ENCODE data around the gene NECTIN2. TPM values are rescaled to one million over a fixed set of nuclear protein-coding genes. Genes with fewer than 3 reads are reported as not detected.
A peak's percentile ranks its signal among the peaks of the same experiment; 100 is the strongest.

Gene NECTIN2
- total and polyA plus RNA-seq, 2 experiments from 2014 or later = 193 to 307 TPM

DNA sequence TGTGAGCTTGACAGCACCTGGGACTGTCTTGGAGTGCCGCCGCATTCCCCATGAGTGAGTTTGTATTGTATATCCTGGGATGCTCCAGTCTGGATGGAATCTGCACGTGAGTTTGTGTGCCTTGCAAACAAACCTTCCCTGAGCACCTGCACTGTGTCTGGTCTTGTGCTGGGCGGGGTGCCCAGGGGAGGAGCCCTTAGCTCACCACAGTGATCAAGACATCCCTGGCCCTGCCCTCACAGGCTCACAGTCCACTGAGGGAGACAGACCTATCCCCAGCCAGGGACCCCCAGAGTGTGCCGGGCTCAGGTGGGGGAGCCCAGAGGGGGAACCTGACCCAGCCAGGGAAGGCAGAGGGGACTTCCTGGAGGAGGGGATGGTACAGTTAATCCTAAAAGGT is 38.9 kb upstream of the NECTIN2 start:
- Histone ChIP-seq H3K27ac (peak overlapping the region; percentile 85), H3K4me1 (ENCODE audit: insufficient read depth) (peaks cover 32% of the 10 kb centered on the region), H3K4me2 (no peak overlapping the region), H3K4me3 (no peak overlapping the region), H2AFZ (no peak overlapping the region), H3K9me2 (replicated peaks; ENCODE audit: insufficient read depth) (no peaks in the 10 kb centered on the region), H3K36me3 (replicated peaks; ENCODE audit: insufficient read depth, low read depth) (no peaks in the 10 kb centered on the region), H4K20me1 (ENCODE audit: insufficient read depth, poor library complexity, severe bottlenecking) (no peaks in the 10 kb centered on the region), H3K79me2 (peaks cover 4% of the 10 kb centered on the region), H3K9me3 (ENCODE audit: low read depth) (no peaks in the 10 kb centered on the region), H3K27me3 (no peaks in the 10 kb centered on the region)
- WGBS (ENCODE audit: low lambda C conversion rate, missing lambda C conversion rate) = 47% methylated on average over 5 of the region's 5 CpGs
- DNase-seq (ENCODE audit: low spot score) = peak; percentile 82
- TF ChIP-seq EZH2phosphoT487 (IDR thresholded peaks at IDR 0.05; ENCODE audit: low read depth, severe bottlenecking, unreplicated experiment) (no peak), EZH2 (IDR thresholded peaks at IDR 0.05; ENCODE audit: borderline replicate concordance) (no peak)
- TF ChIP-seq, protein P1, sequence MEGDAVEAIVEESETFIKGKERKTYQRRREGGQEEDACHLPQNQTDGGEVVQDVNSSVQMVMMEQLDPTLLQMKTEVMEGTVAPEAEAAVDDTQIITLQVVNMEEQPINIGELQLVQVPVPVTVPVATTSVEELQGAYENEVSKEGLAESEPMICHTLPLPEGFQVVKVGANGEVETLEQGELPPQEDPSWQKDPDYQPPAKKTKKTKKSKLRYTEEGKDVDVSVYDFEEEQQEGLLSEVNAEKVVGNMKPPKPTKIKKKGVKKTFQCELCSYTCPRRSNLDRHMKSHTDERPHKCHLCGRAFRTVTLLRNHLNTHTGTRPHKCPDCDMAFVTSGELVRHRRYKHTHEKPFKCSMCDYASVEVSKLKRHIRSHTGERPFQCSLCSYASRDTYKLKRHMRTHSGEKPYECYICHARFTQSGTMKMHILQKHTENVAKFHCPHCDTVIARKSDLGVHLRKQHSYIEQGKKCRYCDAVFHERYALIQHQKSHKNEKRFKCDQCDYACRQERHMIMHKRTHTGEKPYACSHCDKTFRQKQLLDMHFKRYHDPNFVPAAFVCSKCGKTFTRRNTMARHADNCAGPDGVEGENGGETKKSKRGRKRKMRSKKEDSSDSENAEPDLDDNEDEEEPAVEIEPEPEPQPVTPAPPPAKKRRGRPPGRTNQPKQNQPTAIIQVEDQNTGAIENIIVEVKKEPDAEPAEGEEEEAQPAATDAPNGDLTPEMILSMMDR (IDR thresholded peaks at IDR 0.05; ENCODE audit: poor library complexity) = no peak

DNA sequence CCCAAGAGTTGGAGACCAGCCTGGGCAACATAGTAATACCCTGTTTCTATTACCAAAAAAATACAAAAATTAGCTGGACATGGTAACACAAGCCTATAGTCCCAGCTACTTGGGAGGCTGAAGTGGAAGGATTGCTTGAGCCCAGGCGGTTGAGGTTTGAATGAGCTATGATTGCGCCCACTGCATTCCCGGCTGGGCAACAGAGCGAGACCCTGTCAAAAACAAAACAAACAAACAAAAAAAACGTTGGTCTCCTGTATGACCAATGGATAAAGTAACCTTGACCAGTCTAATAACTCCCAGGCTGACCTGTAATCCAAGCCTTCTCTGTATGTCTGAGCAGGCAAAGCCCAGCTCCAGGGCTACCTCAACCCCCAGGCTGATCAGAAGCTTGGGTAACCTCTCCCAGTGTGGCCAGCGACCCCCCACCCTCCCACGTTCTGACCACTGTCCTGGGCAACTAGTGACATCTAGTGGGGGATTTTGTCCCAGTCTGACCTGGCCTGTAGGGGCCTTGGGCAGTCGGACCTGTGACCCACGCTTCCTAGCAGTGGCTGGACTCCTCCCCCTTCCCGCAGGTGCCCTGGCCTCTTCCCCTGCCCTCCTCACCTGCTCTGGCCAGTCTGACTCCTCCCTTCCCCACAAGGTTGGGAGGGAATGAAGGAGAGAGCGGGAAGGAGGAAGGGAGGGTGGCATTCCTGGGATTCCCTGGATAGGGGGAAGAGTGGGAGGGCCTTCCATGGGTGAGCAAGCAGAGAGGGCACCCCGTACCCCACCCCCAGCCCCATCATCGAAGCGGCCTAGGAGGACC is 38.2 kb upstream of the NECTIN2 start:
- WGBS (ENCODE audit: low lambda C conversion rate, missing lambda C conversion rate) = 31% methylated on average over 11 of the region's 14 CpGs
- Histone ChIP-seq H3K9me3 (ENCODE audit: low read depth) (no peaks in the 10 kb centered on the region), H3K79me2 (peaks cover 4% of the 10 kb centered on the region), H3K4me2 (peak overlapping the region; percentile 100), H3K27ac (peak overlapping the region; percentile 85), H3K9me2 (replicated peaks; ENCODE audit: insufficient read depth) (no peaks in the 10 kb centered on the region), H2AFZ (peak overlapping the region; percentile 46), H3K4me1 (ENCODE audit: insufficient read depth) (peaks cover 34% of the 10 kb centered on the region), H3K36me3 (replicated peaks; ENCODE audit: insufficient read depth, low read depth) (no peaks in the 10 kb centered on the region), H4K20me1 (ENCODE audit: insufficient read depth, poor library complexity, severe bottlenecking) (no peaks in the 10 kb centered on the region), H3K4me3 (no peak overlapping the region), H3K27me3 (no peaks in the 10 kb centered on the region)
- TF ChIP-seq EZH2 (IDR thresholded peaks at IDR 0.05; ENCODE audit: borderline replicate concordance) = no peak
- TF ChIP-seq, protein P1 (IDR thresholded peaks at IDR 0.05; ENCODE audit: poor library complexity) = peak; percentile 45
- DNase-seq (ENCODE audit: low spot score) = peak; percentile 72

DNA sequence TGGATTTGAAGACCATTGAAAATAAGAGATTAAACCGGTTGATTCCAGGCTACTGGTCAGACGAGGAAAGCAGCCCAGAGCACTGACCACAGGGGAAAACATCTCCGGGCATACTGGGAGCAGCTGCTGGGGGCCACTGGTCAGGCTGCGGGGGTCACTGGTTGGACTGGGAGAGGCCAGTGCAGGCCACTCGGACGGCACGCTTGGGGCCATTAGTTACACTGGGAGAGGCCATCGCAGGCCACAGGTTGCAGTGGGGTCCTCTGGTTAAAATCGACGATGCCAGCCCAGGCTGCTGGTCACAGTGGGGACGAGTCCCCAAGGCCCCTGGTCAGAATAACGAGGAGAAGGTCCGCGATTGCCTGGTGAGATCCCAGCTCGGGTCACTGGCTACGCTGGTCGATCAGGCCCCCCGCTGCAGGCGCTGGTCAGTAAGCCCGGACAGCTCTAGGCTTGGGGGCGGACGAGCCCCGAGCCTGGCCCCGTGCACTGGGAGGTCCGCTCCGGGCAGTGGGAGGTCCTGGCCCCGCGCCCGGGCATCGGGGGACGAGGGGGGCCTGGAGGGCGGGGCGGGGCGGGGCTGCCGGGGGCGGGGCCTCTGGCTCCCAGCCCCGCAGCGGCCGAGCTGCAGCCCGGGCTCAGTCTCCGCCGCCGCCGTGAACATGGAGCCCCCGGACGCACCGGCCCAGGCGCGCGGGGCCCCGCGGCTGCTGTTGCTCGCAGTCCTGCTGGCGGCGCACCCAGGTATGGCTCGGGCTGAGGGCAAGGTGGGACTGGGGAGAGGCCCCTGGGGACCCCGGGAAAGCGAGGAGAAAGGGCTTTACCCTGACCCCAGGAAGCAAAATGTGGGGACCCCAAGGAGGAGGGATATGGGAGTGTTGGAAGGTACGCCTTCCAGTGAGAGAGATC is 37.4 kb upstream of the NECTIN2 start, which contains the start of gene BCAM:
Gene BCAM (plus strand): TSS at position 641 of the 909 bp plus-strand sequence. CDS start 22 bp downstream, at position 663.
- Histone ChIP-seq H3K27me3 (no peaks in the 10 kb centered on the region), H3K36me3 (replicated peaks; ENCODE audit: insufficient read depth, low read depth) (no peaks in the 10 kb centered on the region), H3K9me2 (replicated peaks; ENCODE audit: insufficient read depth) (no peaks in the 10 kb centered on the region), H2AFZ (peak within 1 kb of the TSS; percentile 46), H3K79me2 (peaks cover 4% of the 10 kb centered on the region), H3K4me2 (peak within 1 kb of the TSS; percentile 100), H4K20me1 (ENCODE audit: insufficient read depth, poor library complexity, severe bottlenecking) (no peaks in the 10 kb centered on the region), H3K4me1 (ENCODE audit: insufficient read depth) (peaks cover 34% of the 10 kb centered on the region), H3K27ac (peak within 1 kb of the TSS; percentile 85), H3K9me3 (ENCODE audit: low read depth) (no peaks in the 10 kb centered on the region), H3K4me3 (peak within 1 kb of the TSS; percentile 88)
- TF ChIP-seq, protein P1 (IDR thresholded peaks at IDR 0.05; ENCODE audit: poor library complexity) = no peak
- TF ChIP-seq EZH2 (IDR thresholded peaks at IDR 0.05; ENCODE audit: borderline replicate concordance) = no peak
- TF ChIP-seq EZH2phosphoT487 (IDR thresholded peaks at IDR 0.05; ENCODE audit: low read depth, severe bottlenecking, unreplicated experiment) = no peak
- DNase-seq (ENCODE audit: low spot score) = peak; percentile 91
- WGBS (ENCODE audit: low lambda C conversion rate, missing lambda C conversion rate) = 4% methylated on average over 27 of the region's 59 CpGs

Measured in hepatocyte (in vitro differentiated cells).